HG02571 (cell line): Measurements from ENCODE around the gene WSB1.

ENCODE experiments used
- ATAC-seq: cut with Tn5 transposase; IDR thresholded peaks from one replicate; pipeline ENCODE4 v1.9.1; 2021; ENCODE audit warnings: mild to moderate bottlenecking, moderate library complexity; ENCODE audit not compliant: unreplicated experiment

The WSB1 gene

GRCh38 chr17:27333410-27333980 lies 39.6 kb downstream of the WSB1 start:
- ATAC-seq = no peak

GRCh38 chr17:27336184-27336583 lies 42.3 kb downstream of the WSB1 start:
- no peak for ATAC-seq

DNA sequence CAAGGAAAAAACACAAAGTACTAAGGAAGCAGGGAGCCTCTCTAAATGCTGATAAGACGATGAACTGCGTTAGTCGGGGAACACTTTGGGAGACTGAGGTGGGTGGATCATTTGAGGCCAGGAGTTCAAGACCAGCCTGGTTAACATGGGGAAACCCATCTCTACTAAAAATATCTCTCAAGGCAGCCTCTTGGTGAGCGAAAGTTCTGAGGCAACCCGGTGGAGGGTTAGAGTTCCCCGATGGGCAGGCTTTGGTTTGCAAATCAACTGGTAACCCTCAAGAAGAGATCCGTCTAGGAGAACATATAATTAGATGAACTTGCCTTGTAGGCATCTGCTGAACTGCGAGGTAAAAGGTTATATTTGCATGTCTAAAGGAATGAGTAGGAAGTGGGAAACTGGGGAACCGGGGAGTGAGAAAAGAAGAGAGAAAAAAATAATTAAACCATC lies 44.6 kb downstream of the WSB1 start:
- no peak for ATAC-seq

- no peak for ATAC-seq
These were observed 45.4 kb downstream of the WSB1 start for GRCh38 chr17:27339198-27339835.

GRCh38 chr17:27339836-27340550 lies 46.1 kb downstream of the WSB1 start:
- ATAC-seq = no peak

DNA sequence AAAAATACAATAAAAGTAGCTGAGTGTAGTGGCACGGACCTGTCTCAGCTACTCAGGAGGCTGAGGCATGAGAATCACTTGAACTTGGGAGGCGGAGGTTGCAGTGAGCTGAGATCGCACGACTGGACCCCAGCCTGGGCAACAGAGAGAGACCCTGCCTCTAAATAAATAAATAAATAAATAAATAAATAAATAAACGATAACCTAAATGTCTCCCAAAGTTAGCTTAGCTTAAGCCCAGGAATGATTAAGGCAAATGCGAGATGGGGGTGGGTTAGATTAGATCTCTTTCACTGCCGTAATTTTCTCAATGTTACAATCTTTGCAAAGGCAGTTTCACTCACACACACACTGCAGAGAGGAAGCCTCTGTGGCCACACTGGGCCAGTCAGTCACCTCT lies 46.7 kb downstream of the WSB1 start:
- no peak for ATAC-seq

GRCh38 chr17:27341041-27341471 lies 47.1 kb downstream of the WSB1 start:
- ATAC-seq = no peak

DNA sequence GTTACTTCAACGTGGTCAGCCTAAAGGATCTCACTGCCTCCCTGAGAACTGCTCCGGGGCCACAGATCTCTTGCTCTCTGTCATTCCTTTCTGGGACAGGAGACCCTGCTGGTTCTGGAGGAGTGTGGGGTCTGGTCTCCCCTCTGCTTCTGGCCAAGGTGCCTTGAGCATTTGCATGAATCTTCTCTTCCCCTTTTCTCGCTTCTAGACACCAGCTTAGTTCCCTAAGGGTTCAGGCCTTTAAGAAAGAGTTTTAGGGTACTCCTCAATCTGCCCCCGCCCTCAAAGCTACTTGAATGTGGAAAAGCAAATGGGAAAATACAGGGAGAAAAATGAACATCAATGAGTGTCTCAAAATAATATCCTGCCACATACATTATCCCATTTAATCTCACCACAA lies 48.1 kb downstream of the WSB1 start:
- no peak for ATAC-seq

DNA sequence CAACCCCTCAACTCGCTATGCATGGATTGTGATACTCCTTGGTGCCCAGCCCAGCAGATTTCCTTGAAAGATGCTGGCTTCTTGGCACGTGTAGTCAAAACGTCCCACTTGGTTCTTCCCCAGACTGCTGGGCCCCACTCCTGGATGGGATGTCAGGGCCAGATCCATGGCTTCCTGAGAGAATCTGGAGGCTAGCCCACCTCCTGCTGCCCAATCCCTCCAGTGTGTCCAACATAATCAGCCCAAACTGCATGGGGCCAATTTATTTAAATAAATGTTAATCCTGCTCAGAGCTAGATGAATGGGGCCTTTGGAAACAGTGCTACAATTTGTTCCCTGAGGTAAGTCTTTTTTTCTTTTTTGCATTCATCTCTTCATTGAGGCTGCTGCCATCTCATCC lies 49.4 kb downstream of the WSB1 start:
- no peak for ATAC-seq

DNA sequence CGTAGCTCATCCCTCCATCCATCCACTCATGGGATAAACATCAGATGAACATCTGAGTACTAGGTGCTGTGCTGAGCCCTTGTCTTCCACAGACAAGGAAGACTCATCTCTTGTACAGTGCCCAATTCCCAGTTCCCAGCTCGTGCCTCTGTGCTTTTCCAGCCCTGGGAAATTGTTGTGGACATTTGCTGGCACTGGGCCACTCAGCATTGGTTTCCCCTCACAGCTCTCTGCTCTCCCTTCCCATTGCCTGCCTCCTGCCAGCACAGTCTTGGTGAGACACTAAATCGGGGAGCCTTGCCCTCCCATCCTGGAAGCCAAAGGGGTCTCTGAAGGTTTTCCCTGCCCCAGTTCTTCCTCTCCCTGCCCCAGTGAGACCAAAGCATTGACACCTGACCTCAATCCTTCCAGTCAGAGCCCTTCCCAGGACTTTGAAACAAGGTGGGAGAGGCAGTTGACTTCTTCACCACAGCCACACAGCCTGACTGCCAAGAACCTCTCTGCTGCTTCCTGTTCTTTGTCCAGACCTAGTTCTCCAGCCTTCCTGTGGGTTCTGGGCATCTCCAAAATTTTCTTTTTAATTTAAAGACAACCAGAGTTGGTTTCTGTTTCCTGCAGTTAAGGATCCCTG lies 50.2 kb downstream of the WSB1 start:
- ATAC-seq = no peak

- no peak for ATAC-seq
These were observed 51.4 kb downstream of the WSB1 start for GRCh38 chr17:27345141-27345904.

GRCh38 chr17:27346228-27346899 lies 52.5 kb downstream of the WSB1 start:
- no peak for ATAC-seq

DNA sequence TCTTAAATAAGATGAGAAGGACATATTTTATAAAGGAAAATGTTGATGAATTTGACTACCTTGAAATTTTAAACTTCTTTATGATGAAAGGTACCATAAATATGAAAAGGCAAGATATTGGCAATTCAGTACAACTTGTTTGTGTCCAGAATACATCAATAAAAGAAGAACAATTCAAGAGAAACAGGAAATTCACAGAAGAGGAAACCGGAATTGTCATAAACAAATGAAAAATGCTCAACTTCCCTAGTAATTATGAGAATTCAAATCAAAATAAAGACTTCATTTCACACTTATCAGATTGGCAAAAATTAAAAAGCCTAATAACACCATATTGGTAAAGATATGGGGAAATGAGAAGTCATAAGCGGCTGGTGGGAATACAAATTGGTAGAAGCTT lies 54.3 kb downstream of the WSB1 start:
- no peak for ATAC-seq

GRCh38 chr17:27349540-27350021 lies 55.7 kb downstream of the WSB1 start:
- ATAC-seq = no peak

- no peak for ATAC-seq
These were observed 57.8 kb downstream of the WSB1 start for GRCh38 chr17:27351759-27352158.

DNA sequence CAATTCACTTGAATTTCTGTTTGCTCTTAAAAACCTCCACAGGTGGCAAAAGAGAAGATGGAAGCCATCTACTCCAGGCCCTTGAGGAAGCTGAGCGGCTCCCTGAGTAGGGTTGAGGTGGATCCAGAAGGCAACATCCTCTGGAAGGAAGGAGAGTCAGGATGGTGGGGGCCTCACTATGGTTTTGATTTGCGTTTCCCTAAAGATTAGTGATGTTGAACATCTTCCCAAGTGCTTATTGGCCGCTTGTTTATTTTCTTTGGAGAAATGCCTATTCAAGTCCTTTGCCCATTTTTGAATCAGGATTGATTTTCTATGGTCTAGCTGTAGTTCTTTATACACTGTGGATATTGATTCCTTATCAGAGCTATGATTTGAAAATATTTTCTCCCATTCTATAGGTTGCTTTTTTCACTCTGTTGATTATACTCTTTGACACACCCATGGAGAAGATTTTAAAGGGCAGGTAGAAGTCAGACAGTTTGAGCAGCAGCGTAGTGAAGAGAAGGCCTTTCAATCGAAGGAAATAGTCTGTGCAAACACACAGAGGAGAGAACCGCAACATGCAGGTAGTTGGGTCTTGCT lies 58.6 kb downstream of the WSB1 start:
- no peak for ATAC-seq

GRCh38 chr17:27353033-27353460 lies 59.1 kb downstream of the WSB1 start:
- no peak for ATAC-seq

DNA sequence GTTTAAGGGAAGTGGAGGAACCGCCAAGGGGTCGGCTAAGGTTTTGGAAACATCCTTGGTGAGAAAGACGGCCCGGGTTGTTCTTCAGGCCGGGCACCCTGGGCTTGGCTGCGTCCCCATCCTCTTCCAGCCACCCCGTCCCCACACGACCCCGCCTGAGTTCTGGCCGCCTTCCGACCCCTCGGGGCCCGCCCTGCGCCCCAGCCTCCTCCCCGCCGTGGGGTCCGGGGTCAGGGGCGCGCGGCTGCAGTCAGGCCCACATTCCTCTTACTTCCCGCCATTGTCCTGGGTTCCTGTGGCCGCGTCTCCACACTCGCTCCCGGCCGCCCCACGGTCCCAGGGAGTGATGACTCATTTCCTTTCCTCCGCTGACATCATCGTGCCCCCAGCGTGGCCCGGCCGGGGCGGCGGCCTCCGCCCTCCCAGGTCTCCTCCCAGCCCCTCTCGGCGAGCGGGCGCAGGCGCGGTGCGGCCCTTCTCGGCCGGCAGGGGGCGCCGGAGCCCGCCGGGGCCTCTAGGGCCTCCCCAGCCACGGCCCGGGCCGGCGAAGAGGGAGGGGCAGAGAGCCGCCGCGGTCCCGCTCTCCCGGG lies 59.6 kb downstream of the WSB1 start:
- peak; percentile 80 for ATAC-seq

GRCh38 chr17:27354051-27354490 lies 60.2 kb downstream of the WSB1 start:
- ATAC-seq = no peak
